WTC11 (cell line): ENCODE results near the gene ITPKB.

ENCODE experiments used
- CTCF ChIP-seq: fragments of 200-600 bp; IDR thresholded peaks from 2 replicates; pipeline ENCODE4 v1.8.0; 2022; ENCODE audit warnings: antibody characterized with exemption
- OVOL2 ChIP-seq: fragments of 250-450 bp; sonication (Bioruptor Pico); IDR thresholded peaks from 2 replicates; pipeline ENCODE4 v1.9.0; 2021; ENCODE audit warnings: mild to moderate bottlenecking, borderline replicate concordance
- SP1 ChIP-seq: sonication (generic); formaldehyde crosslinking; conservative IDR thresholded peaks from 2 replicates; pipeline ENCODE4 v1.8.1; 2022; ENCODE audit warnings: missing genetic modification reagents

DNA sequence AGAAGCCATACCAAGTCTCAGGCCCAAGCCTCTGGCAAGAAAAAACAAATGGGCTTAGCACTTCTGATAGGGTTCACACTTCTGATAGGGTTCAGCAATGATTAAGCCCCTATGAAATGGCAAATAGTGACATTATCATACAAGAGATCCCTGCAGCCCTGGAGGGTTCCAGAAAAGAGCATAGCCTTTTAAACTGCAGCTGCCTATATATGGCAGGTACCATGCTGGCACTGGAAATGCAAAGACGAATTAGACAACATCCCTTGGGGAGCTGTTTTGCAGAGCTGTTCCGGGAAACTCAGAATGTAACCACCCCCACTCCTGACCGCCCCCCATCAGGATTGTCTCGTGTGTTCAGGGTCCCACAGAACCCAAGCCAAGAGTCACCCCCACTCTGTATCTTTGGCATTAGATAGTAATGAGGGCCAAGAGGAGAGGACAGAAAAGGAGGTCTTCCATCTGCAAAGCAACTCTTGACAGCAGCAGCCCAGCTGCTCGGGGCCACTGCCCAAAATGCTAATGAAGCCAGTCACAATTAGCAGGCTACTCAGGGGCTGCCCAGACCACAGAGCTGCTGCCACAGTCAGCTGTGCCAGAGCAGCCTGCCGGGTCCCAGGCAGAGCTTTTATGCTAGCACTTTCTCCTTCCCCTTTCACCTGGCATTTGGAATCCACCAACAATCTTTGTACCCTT lies 50.9 kb downstream of the ITPKB start:
- TF ChIP-seq OVOL2 (CRISPR knock-in tag) (no peak), CTCF (no peak), SP1 (no peak)
